Central memory CD8-positive, alpha-beta T cell (primary cell): ENCODE results near the gene PPIL3.
A peak's percentile ranks its signal among the peaks of the same experiment; 100 is the strongest.

ENCODE experiments used
- ATAC-seq: fragments of 150-1000 bp; cut with Tn5 transposase; replicated peaks from 2 replicates; pipeline ENCODE4 v1.10.0; 2022; ENCODE audit warnings: mild to moderate bottlenecking, moderate FRiP score, moderate number of reproducible peaks; ENCODE audit not compliant: poor library complexity, severe bottlenecking; ENCODE audit errors: extremely low read depth
- DNase-seq, 2 donors: peaks; one replicate each; pipeline ENCODE4 v3.0.0; 2021; ENCODE audit warnings: low spot score in 2 of 2
- H3K27ac Mint-ChIP-seq: one replicate; pipeline ENCODE4 v1.8.0; 2022; ENCODE audit warnings: low read depth, mild to moderate bottlenecking, moderate library complexity, mixed read lengths
- H3K27me3 Mint-ChIP-seq: one replicate; pipeline ENCODE4 v1.8.0; 2022; ENCODE audit warnings: mixed read lengths
- H3K36me3 Mint-ChIP-seq: one replicate; pipeline ENCODE4 v1.8.0; 2022; ENCODE audit warnings: mild to moderate bottlenecking, moderate library complexity, mixed read lengths; ENCODE audit not compliant: insufficient read depth
- H3K4me1 Mint-ChIP-seq: one replicate; pipeline ENCODE4 v1.8.0; 2022; ENCODE audit warnings: mixed read lengths
- H3K4me3 Mint-ChIP-seq: one replicate; pipeline ENCODE4 v1.8.0; 2022; ENCODE audit warnings: mild to moderate bottlenecking, moderate library complexity, mixed read lengths
- H3K9me3 Mint-ChIP-seq: one replicate; pipeline ENCODE4 v1.8.0; 2022; ENCODE audit warnings: mixed read lengths

Gene PPIL3

GRCh38 chr2:200850512-200851256 is 38.2 kb downstream of the PPIL3 start:
- ATAC-seq (no peak), DNase-seq (no peak)
- H3K27me3 Mint-ChIP-seq, result no peaks in the 10 kb centered on the region
- H3K9me3 Mint-ChIP-seq, result no peaks in the 10 kb centered on the region
- H3K27ac Mint-ChIP-seq, result peak overlapping the region; percentile 64
- H3K4me1 Mint-ChIP-seq, result peaks cover 15% of the 10 kb centered on the region
- no peak overlapping the region for H3K4me3 Mint-ChIP-seq
- peaks cover 59% of the 10 kb centered on the region for H3K36me3 Mint-ChIP-seq

- DNase-seq, result no peak
- Mint-ChIP-seq H3K27me3 (no peaks in the 10 kb centered on the region), H3K4me1 (peaks cover 15% of the 10 kb centered on the region), H3K36me3 (peaks cover 31% of the 10 kb centered on the region), H3K4me3 (no peak overlapping the region), H3K27ac (peak overlapping the region; percentile 53), H3K9me3 (no peaks in the 10 kb centered on the region)
- ATAC-seq, result no peak
Observed at GRCh38 chr2:200847939-200848338, 40.9 kb downstream of the PPIL3 start.

- Mint-ChIP-seq H3K9me3 (no peaks in the 10 kb centered on the region), H3K36me3 (peaks cover 25% of the 10 kb centered on the region), H3K27ac (no peak overlapping the region), H3K4me3 (no peak overlapping the region), H3K27me3 (no peaks in the 10 kb centered on the region), H3K4me1 (peaks cover 11% of the 10 kb centered on the region)
- DNase-seq, result no peak
- no peak for ATAC-seq
Observed at GRCh38 chr2:200847269-200847668, 41.6 kb downstream of the PPIL3 start.

- Mint-ChIP-seq H3K27ac (peak overlapping the region; percentile 82), H3K9me3 (no peaks in the 10 kb centered on the region), H3K4me1 (peaks cover 6% of the 10 kb centered on the region), H3K36me3 (peaks cover 10% of the 10 kb centered on the region), H3K27me3 (no peaks in the 10 kb centered on the region), H3K4me3 (no peak overlapping the region)
- ATAC-seq (no peak), DNase-seq (no peak)
Observed at GRCh38 chr2:200845669-200846325, 43.1 kb downstream of the PPIL3 start.

- H3K4me3 Mint-ChIP-seq, result no peak overlapping the region
- H3K27ac Mint-ChIP-seq, result no peak overlapping the region
- no peaks in the 10 kb centered on the region for H3K9me3 Mint-ChIP-seq
- no peak for ATAC-seq
- H3K36me3 Mint-ChIP-seq, result peaks cover 4% of the 10 kb centered on the region
- no peaks in the 10 kb centered on the region for H3K27me3 Mint-ChIP-seq
- DNase-seq, result no peak
- no peaks in the 10 kb centered on the region for H3K4me1 Mint-ChIP-seq
Observed at GRCh38 chr2:200845194-200845593, 43.7 kb downstream of the PPIL3 start.

DNA sequence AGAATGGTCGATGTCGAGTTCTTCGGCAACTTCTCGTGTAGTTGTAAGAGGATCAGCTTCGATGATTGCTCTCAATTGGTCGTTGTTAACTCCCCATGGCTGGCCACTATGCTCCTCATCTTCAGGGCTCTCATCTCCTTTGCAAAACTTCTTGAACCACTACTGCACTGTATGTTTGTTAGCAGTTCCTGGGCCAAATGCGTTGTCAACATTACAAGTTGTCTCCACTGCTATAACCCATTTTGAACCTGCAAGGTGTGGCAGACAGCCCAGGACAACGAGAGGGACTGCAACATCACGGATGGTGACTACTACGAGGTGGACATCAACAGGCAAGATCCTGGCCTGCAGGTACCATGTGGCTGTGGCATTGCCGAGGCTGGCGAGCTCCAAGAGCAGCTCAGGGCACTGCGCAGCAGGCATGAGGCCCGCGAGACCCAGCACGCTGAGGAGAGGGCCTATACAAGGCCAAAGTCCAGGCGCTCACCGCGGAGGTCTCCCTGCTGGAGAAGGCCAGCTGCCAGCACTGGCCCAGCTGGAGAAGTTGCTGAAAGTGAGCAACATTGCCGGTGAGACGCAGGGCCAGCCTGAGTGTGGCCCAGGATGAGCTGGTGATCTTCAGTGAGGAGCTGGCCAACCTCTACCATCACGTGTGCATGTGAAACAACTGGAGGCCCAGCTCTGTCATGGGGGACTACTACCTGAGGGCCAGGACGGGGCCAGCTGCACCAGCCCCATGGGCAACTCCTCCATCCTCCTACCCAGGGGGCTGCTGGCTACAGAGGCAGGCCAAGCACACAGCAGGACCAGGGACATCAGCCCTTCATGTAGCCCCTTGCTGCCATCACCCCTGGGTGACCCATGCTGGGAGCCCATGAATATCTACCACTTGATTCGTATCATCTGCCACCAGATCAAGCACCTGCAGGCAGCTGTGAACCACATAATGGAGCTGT is 44.6 kb downstream of the PPIL3 start:
- Mint-ChIP-seq H3K27ac (no peak overlapping the region), H3K4me3 (no peak overlapping the region), H3K4me1 (no peaks in the 10 kb centered on the region), H3K36me3 (peaks cover 3% of the 10 kb centered on the region), H3K27me3 (no peaks in the 10 kb centered on the region), H3K9me3 (no peaks in the 10 kb centered on the region)
- no peak for ATAC-seq
- DNase-seq, result no peak

- Mint-ChIP-seq H3K9me3 (no peaks in the 10 kb centered on the region), H3K27ac (no peak overlapping the region), H3K4me1 (no peaks in the 10 kb centered on the region), H3K4me3 (no peak overlapping the region), H3K36me3 (no peaks in the 10 kb centered on the region), H3K27me3 (no peaks in the 10 kb centered on the region)
- DNase-seq (no peak), ATAC-seq (no peak)
Observed at GRCh38 chr2:200839513-200839912, 49.4 kb downstream of the PPIL3 start.

GRCh38 chr2:200834701-200835100 is 54.2 kb downstream of the PPIL3 start:
- no peaks in the 10 kb centered on the region for H3K9me3 Mint-ChIP-seq
- H3K27me3 Mint-ChIP-seq, result no peaks in the 10 kb centered on the region
- ATAC-seq (no peak), DNase-seq (no peak)
- no peaks in the 10 kb centered on the region for H3K36me3 Mint-ChIP-seq
- H3K4me3 Mint-ChIP-seq, result no peak overlapping the region
- no peak overlapping the region for H3K27ac Mint-ChIP-seq
- no peaks in the 10 kb centered on the region for H3K4me1 Mint-ChIP-seq

DNA sequence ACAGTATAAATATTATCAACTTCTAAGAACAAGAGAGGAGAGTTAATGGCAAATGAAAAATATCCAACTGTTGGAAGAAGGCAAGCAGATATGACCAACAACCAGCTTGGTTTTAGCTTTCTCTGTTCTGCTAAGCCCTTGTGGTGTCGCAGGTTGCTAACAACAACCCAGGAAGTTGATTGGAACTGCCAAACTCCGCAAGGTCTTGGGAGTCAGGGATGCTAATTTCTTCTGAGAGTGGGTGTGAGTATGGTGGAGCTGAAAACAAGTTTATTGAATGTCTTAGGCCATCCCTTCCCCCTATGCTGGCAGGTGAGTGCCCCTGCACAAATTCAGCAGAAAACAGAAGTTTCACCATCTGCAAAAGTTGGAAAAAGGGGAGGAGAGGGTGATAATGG is 59.6 kb downstream of the PPIL3 start:
- Mint-ChIP-seq H3K36me3 (peaks cover 13% of the 10 kb centered on the region), H3K4me1 (peaks cover 5% of the 10 kb centered on the region), H3K9me3 (no peaks in the 10 kb centered on the region), H3K27ac (peak overlapping the region; percentile 49), H3K4me3 (no peak overlapping the region), H3K27me3 (no peaks in the 10 kb centered on the region)
- no peak for ATAC-seq
- no peak for DNase-seq

GRCh38 chr2:200828572-200829257 is 60.2 kb downstream of the PPIL3 start:
- Mint-ChIP-seq H3K4me3 (no peak overlapping the region), H3K36me3 (peaks cover 13% of the 10 kb centered on the region), H3K27ac (no peak overlapping the region), H3K4me1 (peaks cover 5% of the 10 kb centered on the region), H3K9me3 (no peaks in the 10 kb centered on the region), H3K27me3 (no peaks in the 10 kb centered on the region)
- DNase-seq (no peak), ATAC-seq (no peak)

- DNase-seq, result no peak
- ATAC-seq, result no peak
- Mint-ChIP-seq H3K4me1 (peaks cover 5% of the 10 kb centered on the region), H3K27ac (peak overlapping the region; percentile 46), H3K4me3 (no peak overlapping the region), H3K9me3 (no peaks in the 10 kb centered on the region), H3K27me3 (no peaks in the 10 kb centered on the region), H3K36me3 (peaks cover 14% of the 10 kb centered on the region)
Observed at GRCh38 chr2:200828104-200828503, 60.8 kb downstream of the PPIL3 start.

DNA sequence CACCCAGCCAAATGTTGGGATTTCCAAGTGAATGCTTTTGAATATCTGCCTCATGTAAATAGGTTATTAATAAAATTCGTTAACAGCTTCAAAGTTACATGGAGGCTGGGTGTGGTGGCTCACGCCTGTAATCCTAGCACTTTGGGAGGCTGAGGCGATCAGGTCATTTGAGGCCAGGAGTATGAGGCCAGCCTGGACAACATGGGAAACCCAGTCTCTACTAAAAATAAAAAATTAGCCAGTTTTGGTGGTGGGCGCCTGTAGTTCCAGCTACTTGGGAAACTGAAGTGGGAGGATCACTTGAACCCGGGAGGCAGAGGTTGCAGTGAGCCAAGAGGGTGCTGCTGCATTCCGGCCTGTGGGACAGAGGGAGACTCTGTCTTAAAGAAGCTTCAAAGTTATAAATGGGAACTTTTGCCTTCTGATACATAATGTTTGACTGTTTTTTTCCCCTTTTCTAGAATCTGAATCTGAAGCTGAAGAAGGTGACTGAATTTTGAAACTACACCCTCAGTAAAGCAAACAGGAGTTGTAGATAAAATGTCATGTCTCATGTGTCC is 67.1 kb downstream of the PPIL3 start:
- Mint-ChIP-seq H3K36me3 (peaks cover 65% of the 10 kb centered on the region), H3K27me3 (no peaks in the 10 kb centered on the region), H3K4me1 (peaks cover 6% of the 10 kb centered on the region), H3K27ac (no peak overlapping the region), H3K9me3 (no peaks in the 10 kb centered on the region), H3K4me3 (no peak overlapping the region)
- no peak for ATAC-seq
- no peak for DNase-seq
